IMR-90 (cell line): Measurements from ENCODE around the gene ZFAND2A. TPM values are rescaled to one million over a fixed set of nuclear protein-coding genes. Genes with fewer than 3 reads are reported as not detected.

Experiments
- ATAC-seq: fragments of 200-7000 bp; cut with Tn5 transposase; 2 replicates; pipeline ENCODE4 v1.9.1; 2020; ENCODE audit warnings: low read depth, mild to moderate bottlenecking, moderate library complexity
- BruUV-seq: library from RNA; stranded (reverse); fragments of 400-500 nt; replicated peaks from 2 replicates; lab custom pipeline; 2021; lab: Mats Ljungman, UMichigan
- CTCF ChIA-PET: fragments of 300-600 bp; formaldehyde crosslinking; extraction: SDS; loops from one replicate; lab custom pipeline; 2021; ENCODE audit warnings: antibody characterized with exemption; lab: Yijun Ruan, JAX
- POLR2A ChIA-PET: fragments of 300-600 bp; sonication (Branson Sonifier 250); formaldehyde crosslinking; loops from one replicate; lab custom pipeline; 2022; ENCODE audit warnings: antibody characterized with exemption; ENCODE audit not compliant: unreplicated experiment; lab: Charles Lee
- DNase-seq: peaks from one replicate; pipeline ENCODE4 v3.0.0; 2013
- H2AFZ ChIP-seq: replicated peaks from 2 replicates; pipeline ENCODE3; 2013; ENCODE audit warnings: low read length, mild to moderate bottlenecking; ENCODE audit not compliant: poor library complexity
- H2AK5ac ChIP-seq: 2 replicates; pipeline ENCODE4 v1.6.1; 2013; ENCODE audit warnings: low read depth, low read length, inconsistent platforms
- H2AK9ac ChIP-seq: replicated peaks from 2 replicates; pipeline ENCODE3; 2013; ENCODE audit warnings: mild to moderate bottlenecking, low read depth, low read length, moderate library complexity; ENCODE audit not compliant: poor library complexity
- H2BK120ac ChIP-seq: 2 replicates; pipeline ENCODE4 v1.6.1; 2013; ENCODE audit warnings: low read depth, low read length, inconsistent platforms
- H2BK15ac ChIP-seq: 3 replicates; pipeline ENCODE4 v1.6.1; 2013; ENCODE audit warnings: low read depth, low read length, inconsistent platforms
- H2BK20ac ChIP-seq: 2 replicates; pipeline ENCODE4 v1.6.1; 2013; ENCODE audit warnings: low read depth, mild to moderate bottlenecking, inconsistent platforms, low read length, moderate library complexity
- H2BK5ac ChIP-seq: 2 replicates; pipeline ENCODE4 v1.6.1; 2013; ENCODE audit warnings: mild to moderate bottlenecking, low read depth, low read length, inconsistent platforms; ENCODE audit not compliant: poor library complexity, severe bottlenecking
- H3K14ac ChIP-seq: replicated peaks from 2 replicates; pipeline ENCODE4 v1.6.1; 2013; ENCODE audit warnings: low read depth, low read length, inconsistent platforms
- H3K18ac ChIP-seq: 2 replicates; pipeline ENCODE4 v1.6.1; 2013; ENCODE audit warnings: low read depth, low read length, control low read depth
- H3K23ac ChIP-seq: 2 replicates; pipeline ENCODE4 v1.6.1; 2013; ENCODE audit warnings: low read depth, low read length, inconsistent platforms
- H3K27ac ChIP-seq: 2 replicates; pipeline ENCODE4 v1.5.1; 2013; ENCODE audit warnings: mild to moderate bottlenecking, control low read depth, low read length; ENCODE audit not compliant: insufficient read depth
- H3K27me3 ChIP-seq: 2 replicates; pipeline ENCODE4 v1.6.1; 2013; ENCODE audit warnings: low read length; ENCODE audit not compliant: control insufficient read depth, insufficient read depth
- H3K36me3 ChIP-seq: 2 replicates; pipeline ENCODE4 v1.6.1; 2013; ENCODE audit warnings: low read length, mixed read lengths; ENCODE audit not compliant: control insufficient read depth, insufficient read depth
- H3K4ac ChIP-seq: 2 replicates; pipeline ENCODE4 v1.6.1; 2013; ENCODE audit warnings: low read depth, low read length, inconsistent platforms
- H3K4me1 ChIP-seq: 2 replicates; pipeline ENCODE4 v1.6.1; 2013; ENCODE audit warnings: low read length, mixed read lengths; ENCODE audit not compliant: control insufficient read depth, insufficient read depth
- H3K4me2 ChIP-seq: 2 replicates; pipeline ENCODE4 v1.6.1; 2013; ENCODE audit warnings: low read depth, mild to moderate bottlenecking, control low read depth, low read length, moderate library complexity
- H3K4me3 ChIP-seq: 2 replicates; pipeline ENCODE4 v1.5.1; 2013; ENCODE audit warnings: low read depth, mild to moderate bottlenecking, control low read depth, low read length, moderate library complexity; ENCODE audit not compliant: insufficient read depth
- H3K56ac ChIP-seq: 2 replicates; pipeline ENCODE4 v1.6.1; 2013; ENCODE audit warnings: low read length, inconsistent platforms; ENCODE audit not compliant: insufficient read depth; ENCODE audit errors: extremely low read depth
- H3K79me1 ChIP-seq, 2 experiments: 2 replicates each; pipeline ENCODE4 v1.6.1; 2013; ENCODE audit warnings: low read length in 2 of 2, inconsistent platforms in 1 of 2, low read depth in 1 of 2
- H3K9ac ChIP-seq: 2 replicates; pipeline ENCODE4 v1.6.1; 2013; ENCODE audit warnings: low read depth, low read length, control low read depth
- H3K9me1 ChIP-seq: 2 replicates; pipeline ENCODE4 v1.6.1; 2013; ENCODE audit warnings: low read length, inconsistent platforms; ENCODE audit not compliant: insufficient read depth
- H3K9me3 ChIP-seq: 2 replicates; pipeline ENCODE4 v1.6.1; 2013; ENCODE audit warnings: low read length; ENCODE audit not compliant: control insufficient read depth, insufficient read depth
- H4K20me1 ChIP-seq: 2 replicates; pipeline ENCODE4 v1.6.1; 2013; ENCODE audit warnings: low read length, inconsistent platforms; ENCODE audit not compliant: insufficient read depth
- H4K5ac ChIP-seq: 2 replicates; pipeline ENCODE4 v1.6.1; 2013; ENCODE audit warnings: mild to moderate bottlenecking, low read depth, low read length, control low read depth
- H4K8ac ChIP-seq, 2 experiments: 2 replicates each; pipeline ENCODE4 v1.6.1; 2013; ENCODE audit warnings: low read depth in 2 of 2, low read length in 2 of 2, control low read depth in 1 of 2, inconsistent platforms in 1 of 2
- H4K91ac ChIP-seq: 2 replicates; pipeline ENCODE4 v1.6.1; 2013; ENCODE audit warnings: low read depth, low read length, inconsistent platforms; ENCODE audit not compliant: insufficient read depth
- BHLHE40 ChIP-seq: fragments of 150-350 bp; IDR thresholded peaks from 2 replicates; pipeline ENCODE4 v1.6.1; 2016; ENCODE audit warnings: mild to moderate bottlenecking, low read depth, low read length
- CEBPB ChIP-seq: IDR thresholded peaks from 2 replicates; pipeline ENCODE4 v1.6.1; 2012; ENCODE audit warnings: low read depth, low read length, improper control_type of control experiment
- CHD1 ChIP-seq: IDR thresholded peaks from 2 replicates; pipeline ENCODE4 v1.6.1; 2012; ENCODE audit warnings: low read depth, low read length, improper control_type of control experiment
- CTCF ChIP-seq: conservative IDR thresholded peaks from 2 replicates; pipeline ENCODE4 v1.5.1; 2012; ENCODE audit warnings: mild to moderate bottlenecking, low read depth, low read length, improper control_type of control experiment
- ELK1 ChIP-seq: fragments of 150-350 bp; IDR thresholded peaks from 2 replicates; pipeline ENCODE4 v1.6.1; 2016; ENCODE audit warnings: low read depth, mild to moderate bottlenecking, low read length, moderate library complexity, borderline replicate concordance
- FOS ChIP-seq: fragments of 150-350 bp; IDR thresholded peaks from 2 replicates; pipeline ENCODE4 v1.6.1; 2016; ENCODE audit warnings: low read depth, low read length
- MAZ ChIP-seq: IDR thresholded peaks from 2 replicates; pipeline ENCODE4 v1.6.1; 2012; ENCODE audit warnings: low read depth, mild to moderate bottlenecking, low read length, improper control_type of control experiment, moderate library complexity, borderline replicate concordance
- MXI1 ChIP-seq: IDR thresholded peaks from 2 replicates; pipeline ENCODE4 v1.6.1; 2012; ENCODE audit warnings: low read depth, mild to moderate bottlenecking, low read length, moderate library complexity, borderline replicate concordance
- NFE2L2 ChIP-seq: fragments of 150-350 bp; IDR thresholded peaks from 2 replicates; pipeline ENCODE4 v1.6.1; 2016; ENCODE audit warnings: low read depth, mild to moderate bottlenecking, low read length
- POLR2A ChIP-seq: IDR thresholded peaks from 2 replicates; pipeline ENCODE4 v1.6.1; 2012; ENCODE audit warnings: mild to moderate bottlenecking, low read depth, low read length
- RAD21 ChIP-seq: IDR thresholded peaks from 2 replicates; pipeline ENCODE4 v1.6.1; 2012; ENCODE audit warnings: low read length, improper control_type of control experiment
- RCOR1 ChIP-seq: IDR thresholded peaks from 2 replicates; pipeline ENCODE4 v1.6.1; 2012; ENCODE audit warnings: mild to moderate bottlenecking, low read length, improper control_type of control experiment; ENCODE audit not compliant: insufficient replicate concordance
- RFX5 ChIP-seq: IDR thresholded peaks from 2 replicates; pipeline ENCODE4 v1.8.0; 2012; ENCODE audit warnings: low read depth, mild to moderate bottlenecking, low read length, moderate library complexity
- SMC3 ChIP-seq: fragments of 150-350 bp; IDR thresholded peaks from 2 replicates; pipeline ENCODE4 v1.6.1; 2016; ENCODE audit warnings: low read depth, mild to moderate bottlenecking, antibody characterized with exemption, low read length, moderate library complexity
- USF2 ChIP-seq: fragments of 150-350 bp; IDR thresholded peaks from 2 replicates; pipeline ENCODE4 v1.6.1; 2017; ENCODE audit warnings: mild to moderate bottlenecking, antibody characterized with exemption, low read length, low read depth
- WGBS, 2 experiments: methylation state at CpG; one replicate each; pipeline versions ENCODE4 v1.1.5 to v1.1.7; 2013; ENCODE audit warnings: missing lambda C conversion rate in 2 of 2; ENCODE audit not compliant: insufficient read length in 1 of 2; ENCODE audit errors: extremely low coverage in 2 of 2; 5-methylcytosine and 5-hydroxymethylcytosine counted together
- dilution Hi-C: fragments of 300-500 bp; cut with HindIII; formaldehyde crosslinking; loops from one replicate; pipeline ENCODE4 v1.14.3; 2018; ENCODE audit warnings: low sequenced_read_pairs; ENCODE audit not compliant: unreplicated experiment
- in situ Hi-C: fragments of 300-500 bp; cut with MboI; formaldehyde crosslinking; loops from 3 replicates; pipeline ENCODE4 v1.14.3; 2019; ENCODE audit warnings: low sequenced_read_pairs, inconsistent platforms, mixed read lengths
- intact Hi-C: fragments of 100-400 bp; cut with micrococcal nuclease; formaldehyde crosslinking; loops from 2 replicates; pipeline ENCODE4 v1.10.0; 2022
- polyA plus RNA-seq, 3 experiments: library from polyadenylated mRNA; depleted of rRNA; stranded (reverse); fragments of >200 nt; gene quantifications; 2 replicates each; pipeline ENCODE4 v1.2.3, GENCODE V29; 2012; ENCODE audit warnings: low replicate concordance in 1 of 3
- total RNA-seq: library from RNA; depleted of rRNA; stranded (reverse); fragments of >200 nt; gene quantifications from 2 replicates; pipeline ENCODE4 v1.2.3, GENCODE V29; 2012

ZFAND2A gene
- total and polyA plus RNA-seq, 2 of the 4 experiments (the other 2 are of a cell fraction): 11.8 to 28.7 TPM

- Histone ChIP-seq H2BK120ac (no peak overlapping the region), H3K36me3 (no peaks in the 10 kb centered on the region), H3K4ac (no peak overlapping the region), H3K27me3 (no peaks in the 10 kb centered on the region), H3K18ac (no peak overlapping the region), H3K56ac (no peak overlapping the region), H3K9ac (no peak overlapping the region), H4K8ac (no peak overlapping the region), H2AK5ac (no peak overlapping the region), H4K5ac (no peak overlapping the region), H4K20me1 (peaks cover 7% of the 10 kb centered on the region; the same call in 1 of the 2 replicates), H3K4me3 (no peak overlapping the region), H2BK20ac (no peak overlapping the region), H3K14ac (no peak overlapping the region), H2BK15ac (no peak overlapping the region), H3K9me3 (no peaks in the 10 kb centered on the region), H2AFZ (no peak overlapping the region), H2BK5ac (no peak overlapping the region), H3K79me1 (peaks cover 8 to 18% of the 10 kb centered on the region in 2 experiments; a peak in 2 of 4 replicates), H3K9me1 (no peaks in the 10 kb centered on the region; the same call in 1 of the 2 replicates), H3K27ac (no peak overlapping the region), H3K4me2 (no peak overlapping the region), H3K4me1 (peaks cover 2% of the 10 kb centered on the region; the same call in 1 of the 2 replicates), H3K23ac (no peak overlapping the region), H2AK9ac (no peak overlapping the region), H4K91ac (no peak overlapping the region)
- dilution Hi-C loops: no loop called here
- intact Hi-C loops: no loop called here
- DNase-seq (no peak), ATAC-seq (no peak)
- BruUV-seq: no TSS peak
- CTCF ChIA-PET: no interaction called here
- POLR2A ChIA-PET: no interaction called here
- 85% methylated on average over 20 of the region's 27 CpGs; no CpG with 5 or more reads in 1 of the 2 experiments for WGBS, 2 experiments
- in situ Hi-C loops: no loop called here
- TF ChIP-seq POLR2A: no peak
- TF ChIP-seq CTCF: no peak
- no peak for TF ChIP-seq NFE2L2
- no peak for TF ChIP-seq MXI1
- TF ChIP-seq BHLHE40: no peak
- TF ChIP-seq ELK1: no peak
- TF ChIP-seq RAD21: no peak
- TF ChIP-seq SMC3: no peak
- TF ChIP-seq MAZ: no peak
- no peak for TF ChIP-seq RFX5
- no peak for TF ChIP-seq FOS
- no peak for TF ChIP-seq CHD1
- no peak for TF ChIP-seq USF2
- TF ChIP-seq RCOR1: no peak
- TF ChIP-seq CEBPB: no peak
These were observed 53.8 kb downstream of the ZFAND2A start for GRCh38 chr7:1106063-1106792.
